Measurements from ENCODE around the gene GLIPR1L1. TPM values are rescaled to one million over a fixed set of nuclear protein-coding genes. Genes with fewer than 3 reads are reported as not detected.

GLIPR1L1 gene
- total RNA-seq, 1 donor from 2014 or later: not detected

DNA sequence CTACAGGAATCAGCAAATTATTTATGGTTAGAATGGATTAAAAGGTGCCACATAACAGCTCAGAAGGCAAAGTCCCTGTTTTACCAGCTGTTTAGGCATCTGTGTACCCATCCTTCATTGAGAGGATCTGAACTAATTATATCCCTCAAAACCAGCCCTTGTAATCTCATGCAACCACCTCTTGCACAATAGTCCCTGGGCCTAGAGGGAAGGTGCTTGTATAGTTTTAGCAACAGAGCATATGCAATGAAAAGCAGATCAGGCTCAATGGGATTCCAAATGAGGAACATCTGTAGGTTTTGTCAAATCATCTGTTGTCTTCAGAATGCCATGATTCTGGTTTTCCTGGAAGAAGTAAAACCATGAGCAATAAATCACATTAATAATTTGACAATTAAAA is 30.4 kb downstream of the GLIPR1L1 start:
- Mint-ChIP-seq H3K4me1 (ENCODE audit: low read depth) (peaks cover 21% of the 10 kb centered on the region), H3K36me3 (ENCODE audit: low read depth) (peaks cover 2% of the 10 kb centered on the region), H3K27ac (no peak overlapping the region), H3K4me3 (no peak overlapping the region), H3K27me3 (ENCODE audit: insufficient read depth) (no peaks in the 10 kb centered on the region), H3K9me3 (peaks cover 20% of the 10 kb centered on the region)
- DNase-seq (ENCODE audit: low spot score): no peak
- intact Hi-C loops (cut with micrococcal nuclease): no loop called here

DNA sequence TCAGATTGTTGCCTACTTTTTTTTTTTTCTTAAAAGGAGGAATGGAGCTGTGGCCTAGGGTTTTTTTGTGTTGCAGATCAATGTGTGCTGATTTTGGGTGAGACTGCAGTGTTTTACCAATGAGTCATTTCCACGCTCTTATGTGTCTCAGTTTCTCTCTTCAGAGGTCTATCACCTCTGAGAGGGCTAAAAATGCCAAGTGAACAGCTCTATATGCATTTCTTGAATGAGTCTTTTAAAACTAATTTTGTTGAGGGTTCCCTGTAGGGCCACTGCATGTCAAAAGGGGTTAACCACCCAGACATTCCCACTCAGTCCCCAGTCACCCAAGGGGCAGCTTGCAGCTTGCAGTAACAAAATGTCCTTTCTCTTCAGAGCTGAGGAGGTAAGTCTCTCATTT is 32.2 kb downstream of the GLIPR1L1 start:
- no peaks in the 10 kb centered on the region for H3K27me3 Mint-ChIP-seq (ENCODE audit: insufficient read depth)
- no peak overlapping the region for H3K4me3 Mint-ChIP-seq
- H3K4me1 Mint-ChIP-seq (ENCODE audit: low read depth): peaks cover 9% of the 10 kb centered on the region
- H3K36me3 Mint-ChIP-seq (ENCODE audit: low read depth): no peaks in the 10 kb centered on the region
- peaks cover 3% of the 10 kb centered on the region for H3K9me3 Mint-ChIP-seq
- no peak for DNase-seq (ENCODE audit: low spot score)
- H3K27ac Mint-ChIP-seq: no peak overlapping the region
- intact Hi-C loops (cut with micrococcal nuclease): no loop called here

DNA sequence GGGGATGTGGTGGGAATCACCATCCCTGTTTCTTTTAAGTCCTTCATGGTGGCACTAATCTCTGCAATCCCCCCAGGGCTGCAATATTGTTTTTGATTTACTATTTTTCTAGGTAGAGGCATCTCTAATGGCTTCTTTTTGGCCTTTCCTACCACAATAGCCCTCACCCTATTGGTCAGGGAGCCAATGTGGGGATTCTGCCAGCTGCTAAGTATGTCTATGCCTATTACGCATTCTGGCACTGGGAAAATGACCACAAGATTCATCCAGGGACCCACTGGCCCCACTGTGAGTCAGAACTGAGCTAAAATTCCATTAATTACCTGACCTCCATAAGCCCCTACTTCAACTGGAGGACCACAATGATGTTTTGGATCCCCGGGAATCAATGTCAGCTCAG is 40.5 kb downstream of the GLIPR1L1 start:
- Mint-ChIP-seq H3K4me1 (ENCODE audit: low read depth) (no peaks in the 10 kb centered on the region), H3K27me3 (ENCODE audit: insufficient read depth) (peaks cover 2% of the 10 kb centered on the region), H3K27ac (no peak overlapping the region), H3K9me3 (no peaks in the 10 kb centered on the region), H3K36me3 (ENCODE audit: low read depth) (no peaks in the 10 kb centered on the region), H3K4me3 (no peak overlapping the region)
- intact Hi-C loops (cut with micrococcal nuclease): no loop called here
- no peak for DNase-seq (ENCODE audit: low spot score)

DNA sequence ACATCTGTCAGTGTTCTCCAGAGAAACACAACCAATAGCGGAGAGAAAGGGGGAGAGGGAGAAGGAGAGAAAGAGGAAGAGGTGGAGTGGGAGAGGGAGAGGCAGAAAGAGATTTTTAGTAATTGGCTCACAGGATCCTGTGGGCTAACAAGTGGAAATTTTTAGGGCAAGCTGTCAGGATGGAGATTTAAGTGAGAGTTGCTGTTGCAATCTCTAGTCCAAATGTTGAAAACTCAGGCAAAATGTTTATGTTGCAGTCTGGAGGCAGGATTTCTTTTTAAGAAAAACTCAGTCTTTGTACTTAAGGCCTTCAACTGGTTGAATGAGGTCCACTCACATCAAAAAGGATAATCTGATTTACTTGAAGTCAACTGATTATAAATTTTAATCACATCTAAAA is 43.9 kb downstream of the GLIPR1L1 start:
- H3K4me3 Mint-ChIP-seq: no peak overlapping the region
- H3K9me3 Mint-ChIP-seq: no peaks in the 10 kb centered on the region
- peaks cover 5% of the 10 kb centered on the region for H3K27me3 Mint-ChIP-seq (ENCODE audit: insufficient read depth)
- H3K4me1 Mint-ChIP-seq (ENCODE audit: low read depth): no peaks in the 10 kb centered on the region
- no peak for DNase-seq (ENCODE audit: low spot score)
- intact Hi-C loops (cut with micrococcal nuclease): no loop called here
- H3K27ac Mint-ChIP-seq: no peak overlapping the region
- no peaks in the 10 kb centered on the region for H3K36me3 Mint-ChIP-seq (ENCODE audit: low read depth)

DNA sequence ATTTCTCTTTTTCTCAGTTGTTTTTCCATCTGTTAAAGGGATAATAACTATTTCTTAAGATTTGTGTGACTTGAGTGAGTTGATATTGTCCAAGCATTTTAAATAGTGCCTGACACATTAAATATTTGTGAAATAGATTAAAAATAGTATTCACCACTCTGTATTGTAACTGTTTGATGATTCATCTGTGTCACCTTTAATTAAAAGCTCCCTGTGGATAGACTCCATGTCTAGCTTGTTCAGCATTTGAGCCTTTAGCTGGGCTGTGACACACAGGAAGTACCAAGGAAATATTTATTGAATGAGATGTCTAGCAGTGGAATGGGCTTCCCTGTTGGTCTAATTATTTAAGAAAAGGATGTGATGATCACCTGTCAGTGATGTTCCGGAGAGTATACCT is 54.6 kb downstream of the GLIPR1L1 start:
- no peak overlapping the region for H3K27ac Mint-ChIP-seq
- peaks cover 2% of the 10 kb centered on the region for H3K27me3 Mint-ChIP-seq (ENCODE audit: insufficient read depth)
- no peaks in the 10 kb centered on the region for H3K36me3 Mint-ChIP-seq (ENCODE audit: low read depth)
- H3K4me3 Mint-ChIP-seq: no peak overlapping the region
- peaks cover 34% of the 10 kb centered on the region for H3K4me1 Mint-ChIP-seq (ENCODE audit: low read depth)
- no peaks in the 10 kb centered on the region for H3K9me3 Mint-ChIP-seq
- DNase-seq (ENCODE audit: low spot score): no peak
- intact Hi-C loops (cut with micrococcal nuclease): no loop called here

DNA sequence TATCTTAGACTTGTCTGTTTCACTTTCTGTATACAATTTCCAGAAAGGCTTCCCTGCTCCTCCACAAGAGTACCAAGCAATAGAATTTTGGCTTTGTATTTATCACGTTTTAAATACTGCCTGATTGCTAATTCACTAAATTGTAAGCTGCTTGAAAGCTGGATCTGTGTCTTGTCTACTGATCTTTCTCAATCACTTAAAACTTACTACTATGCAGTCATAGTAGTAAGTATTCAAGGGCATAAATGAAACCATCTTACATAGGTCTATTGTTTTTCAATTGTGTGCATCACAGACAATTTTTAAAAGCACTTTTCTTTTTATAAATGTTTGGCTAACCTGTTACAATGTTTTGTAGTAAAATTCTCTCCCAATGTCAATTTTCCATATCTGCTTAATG is 55.2 kb downstream of the GLIPR1L1 start:
- intact Hi-C loops (cut with micrococcal nuclease): loop anchor here (2.0 kb wide), 7 partner anchors 43 to 959 kb away; partner anchors contain the start of genes BBS10, GLIPR1L1, NAP1L1 and PHLDA1
- no peak for DNase-seq (ENCODE audit: low spot score)
- peaks cover 5% of the 10 kb centered on the region for H3K27me3 Mint-ChIP-seq (ENCODE audit: insufficient read depth)
- H3K9me3 Mint-ChIP-seq: no peaks in the 10 kb centered on the region
- peak overlapping the region; percentile 86 for H3K4me3 Mint-ChIP-seq
- peak overlapping the region; percentile 8 for H3K27ac Mint-ChIP-seq
- H3K36me3 Mint-ChIP-seq (ENCODE audit: low read depth): no peaks in the 10 kb centered on the region
- H3K4me1 Mint-ChIP-seq (ENCODE audit: low read depth): peaks cover 34% of the 10 kb centered on the region

DNA sequence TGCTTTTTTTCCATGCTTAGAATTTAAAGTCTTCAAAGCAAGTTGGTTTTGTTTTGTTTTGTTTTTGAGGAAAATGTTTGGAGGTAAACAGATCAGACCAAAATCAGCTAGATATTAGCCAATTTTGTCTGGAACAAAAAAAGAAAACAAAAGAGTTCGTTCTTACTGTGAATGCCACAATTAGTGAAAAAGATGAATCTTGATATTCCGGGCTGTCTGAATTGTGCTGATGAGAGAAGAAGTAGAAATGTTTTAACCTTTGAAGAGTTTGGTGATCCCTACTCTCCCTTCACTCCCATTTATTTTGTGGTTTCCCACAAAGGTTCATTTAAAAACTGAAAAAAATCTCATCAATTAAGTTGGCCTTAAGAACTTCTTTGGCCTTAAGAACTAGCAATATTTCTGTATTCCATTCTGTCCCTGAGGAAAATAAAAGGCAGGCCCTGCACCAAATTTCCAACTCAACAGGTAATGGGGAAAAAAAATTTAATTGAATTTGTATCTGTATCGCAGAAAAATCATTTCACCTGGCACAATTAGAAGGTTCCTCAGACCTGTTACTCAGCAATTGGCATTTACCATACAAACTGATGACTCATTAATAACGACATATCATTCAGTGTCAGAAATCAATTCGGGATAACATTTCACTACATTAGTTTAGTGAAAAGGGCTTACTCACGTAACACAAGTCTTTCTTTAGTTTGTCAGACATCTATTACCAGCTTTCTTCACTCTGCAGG is 55.9 kb downstream of the GLIPR1L1 start:
- Mint-ChIP-seq H3K27ac (peak overlapping the region; percentile 79), H3K36me3 (ENCODE audit: low read depth) (no peaks in the 10 kb centered on the region), H3K4me3 (peak overlapping the region; percentile 86), H3K9me3 (no peaks in the 10 kb centered on the region), H3K4me1 (ENCODE audit: low read depth) (peaks cover 34% of the 10 kb centered on the region), H3K27me3 (ENCODE audit: insufficient read depth) (peaks cover 5% of the 10 kb centered on the region)
- no peak for DNase-seq (ENCODE audit: low spot score)
- intact Hi-C loops (cut with micrococcal nuclease): loop anchor here (2.0 kb wide), 7 partner anchors 44 to 958 kb away; partner anchors contain the start of genes BBS10, GLIPR1L1, NAP1L1 and PHLDA1

DNA sequence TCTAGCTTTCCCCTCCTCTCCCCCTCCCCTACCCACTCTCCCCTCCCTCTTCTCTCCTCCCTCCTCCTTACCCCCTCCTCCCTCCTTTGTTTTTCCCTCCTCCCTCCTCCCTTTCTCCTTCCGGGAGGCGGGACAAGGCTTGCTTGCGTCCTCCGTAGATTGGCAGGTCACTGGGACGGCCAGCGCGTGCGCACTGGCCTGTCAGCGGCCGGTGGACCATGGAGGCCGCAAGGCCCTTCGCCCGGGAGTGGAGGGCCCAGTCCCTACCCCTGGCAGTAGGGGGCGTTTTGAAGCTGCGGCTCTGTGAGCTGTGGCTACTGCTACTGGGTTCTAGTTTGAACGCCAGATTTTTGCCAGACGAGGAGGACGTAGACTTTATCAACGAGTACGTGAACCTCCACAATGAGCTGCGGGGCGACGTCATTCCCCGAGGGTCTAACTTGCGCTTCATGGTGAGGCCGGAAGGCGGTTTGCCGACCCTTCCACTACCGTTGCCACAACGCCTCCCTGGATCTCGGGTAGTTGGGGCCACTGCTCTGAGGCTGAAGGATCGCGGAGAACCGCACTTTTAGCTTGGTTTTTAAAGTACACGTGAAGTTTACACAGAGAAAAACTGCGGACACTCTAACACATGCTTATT is 56.5 kb downstream of the GLIPR1L1 start, which contains the start of gene GLIPR1L2:
Gene GLIPR1L2, plus strand, starts transcription at position 191 of the 640 bp plus-strand sequence. Its CDS starts 28 bp downstream, at position 219.
- Mint-ChIP-seq H3K36me3 (ENCODE audit: low read depth) (no peaks in the 10 kb centered on the region), H3K4me3 (peak within 1 kb of the TSS; percentile 86), H3K27me3 (ENCODE audit: insufficient read depth) (peaks cover 5% of the 10 kb centered on the region), H3K4me1 (ENCODE audit: low read depth) (peaks cover 39% of the 10 kb centered on the region), H3K27ac (peak within 1 kb of the TSS; percentile 79), H3K9me3 (no peaks in the 10 kb centered on the region)
- DNase-seq (ENCODE audit: low spot score): peak; percentile 82
- intact Hi-C loops (cut with micrococcal nuclease): loop anchor here (1.0 to 2.0 kb wide), 9 partner anchors 44 to 958 kb away; partner anchors contain the start of genes BBS10, GLIPR1, GLIPR1L1 and KRR1

DNA sequence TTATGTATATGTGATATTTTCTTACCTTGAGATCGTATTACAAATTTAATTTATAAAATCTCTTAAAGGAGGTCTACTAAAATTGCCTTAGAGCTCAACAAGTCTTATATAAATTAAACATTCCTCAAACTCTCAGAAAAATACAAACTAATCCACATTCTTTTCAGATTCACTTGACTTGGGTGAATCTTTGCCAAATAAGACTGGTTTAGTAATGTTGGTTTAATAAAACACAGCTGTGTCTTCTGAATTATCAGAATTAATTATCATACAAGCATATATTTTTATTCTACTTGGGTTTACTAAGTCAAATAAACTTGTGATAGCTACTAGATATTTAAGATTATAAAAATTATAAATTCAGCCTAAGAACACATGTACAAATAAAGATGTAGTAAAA is 69.8 kb downstream of the GLIPR1L1 start:
- intact Hi-C loops (cut with micrococcal nuclease): no loop called here
- H3K36me3 Mint-ChIP-seq (ENCODE audit: low read depth): no peaks in the 10 kb centered on the region
- H3K9me3 Mint-ChIP-seq: no peaks in the 10 kb centered on the region
- no peak for DNase-seq (ENCODE audit: low spot score)
- no peaks in the 10 kb centered on the region for H3K4me1 Mint-ChIP-seq (ENCODE audit: low read depth)
- H3K27me3 Mint-ChIP-seq (ENCODE audit: insufficient read depth): peaks cover 5% of the 10 kb centered on the region
- no peak overlapping the region for H3K27ac Mint-ChIP-seq
- H3K4me3 Mint-ChIP-seq: no peak overlapping the region

DNA sequence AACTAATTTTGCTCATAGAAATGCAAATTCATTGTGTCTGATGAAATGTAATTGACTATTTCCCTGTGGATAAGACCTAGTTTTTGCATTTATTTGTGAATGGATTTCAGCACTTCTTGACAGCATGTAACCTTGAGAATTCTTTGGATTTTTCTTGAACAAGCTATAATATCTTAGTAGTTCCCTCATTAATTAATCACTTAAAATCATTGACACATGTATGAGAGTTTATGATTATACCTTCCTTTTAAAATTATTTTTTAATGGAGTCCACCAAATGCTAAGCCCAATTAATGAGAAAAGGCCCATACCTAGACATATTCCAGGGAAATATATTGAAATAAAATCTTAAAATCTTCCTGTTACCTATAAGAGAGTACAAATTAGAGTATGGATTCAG is 73.2 kb downstream of the GLIPR1L1 start:
- Mint-ChIP-seq H3K4me1 (ENCODE audit: low read depth) (no peaks in the 10 kb centered on the region), H3K27me3 (ENCODE audit: insufficient read depth) (peaks cover 3% of the 10 kb centered on the region), H3K9me3 (no peaks in the 10 kb centered on the region), H3K27ac (no peak overlapping the region), H3K36me3 (ENCODE audit: low read depth) (no peaks in the 10 kb centered on the region), H3K4me3 (no peak overlapping the region)
- intact Hi-C loops (cut with micrococcal nuclease): no loop called here
- DNase-seq (ENCODE audit: low spot score): no peak

DNA sequence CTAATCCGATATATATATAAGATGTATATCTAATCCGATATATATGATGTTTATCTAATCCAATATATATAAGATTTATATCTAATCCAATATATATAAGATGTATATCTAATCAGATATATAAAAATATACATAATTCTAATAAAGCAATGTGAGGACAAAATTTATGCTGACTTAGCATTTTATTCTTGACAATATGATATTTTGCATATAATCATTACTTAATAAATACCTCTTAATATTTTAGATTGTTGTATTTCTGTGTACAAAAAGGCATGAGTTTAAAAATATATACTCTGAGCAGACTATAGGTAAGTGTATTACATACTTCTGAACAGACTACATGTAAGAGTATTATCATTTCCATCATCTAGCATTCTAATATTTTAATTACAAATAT is 75.4 kb downstream of the GLIPR1L1 start:
- Mint-ChIP-seq H3K4me1 (ENCODE audit: low read depth) (no peaks in the 10 kb centered on the region), H3K27me3 (ENCODE audit: insufficient read depth) (no peaks in the 10 kb centered on the region), H3K36me3 (ENCODE audit: low read depth) (no peaks in the 10 kb centered on the region), H3K4me3 (no peak overlapping the region), H3K27ac (no peak overlapping the region), H3K9me3 (no peaks in the 10 kb centered on the region)
- intact Hi-C loops (cut with micrococcal nuclease): no loop called here
- DNase-seq (ENCODE audit: low spot score): no peak

DNA sequence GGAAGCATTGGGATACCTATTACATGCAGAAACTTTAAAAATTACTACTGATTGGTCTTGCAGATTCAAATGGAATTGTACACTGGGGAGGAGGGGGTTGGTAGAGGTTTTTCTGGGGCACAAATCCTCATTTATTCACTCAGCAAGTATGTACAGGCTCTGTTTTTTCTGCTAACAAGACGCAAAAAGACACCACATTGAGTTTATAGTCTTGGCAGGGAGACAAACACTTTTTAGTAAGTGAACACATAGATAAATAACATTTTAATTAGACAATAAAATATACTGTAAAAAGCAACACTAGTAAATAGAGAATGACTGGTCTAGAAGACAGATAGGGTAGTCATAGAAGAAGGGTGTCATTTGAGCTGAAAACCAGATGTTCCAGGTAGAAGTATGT is 80.2 kb downstream of the GLIPR1L1 start:
- H3K27ac Mint-ChIP-seq: no peak overlapping the region
- intact Hi-C loops (cut with micrococcal nuclease): no loop called here
- no peaks in the 10 kb centered on the region for H3K9me3 Mint-ChIP-seq
- peaks cover 4% of the 10 kb centered on the region for H3K27me3 Mint-ChIP-seq (ENCODE audit: insufficient read depth)
- H3K36me3 Mint-ChIP-seq (ENCODE audit: low read depth): no peaks in the 10 kb centered on the region
- no peak for DNase-seq (ENCODE audit: low spot score)
- no peak overlapping the region for H3K4me3 Mint-ChIP-seq
- no peaks in the 10 kb centered on the region for H3K4me1 Mint-ChIP-seq (ENCODE audit: low read depth)

DNA sequence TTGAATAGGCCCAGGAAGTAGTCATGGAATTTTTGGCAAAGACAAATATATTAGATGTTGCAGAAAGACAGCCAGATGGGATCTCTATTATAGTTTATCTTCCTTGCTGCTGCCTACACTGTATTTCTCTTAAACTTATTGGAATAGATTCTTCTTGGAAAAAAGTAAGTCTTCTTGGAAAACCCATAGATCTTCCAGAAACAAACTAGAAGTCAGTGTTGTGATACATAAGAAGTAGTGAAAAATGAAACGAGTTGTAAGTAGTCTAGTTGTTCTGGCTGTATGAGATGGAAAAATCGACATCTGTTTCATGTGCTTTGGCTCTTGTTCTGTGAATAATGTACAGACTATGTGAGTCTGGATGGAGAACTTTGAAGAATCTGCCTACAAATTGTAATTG is 85.4 kb downstream of the GLIPR1L1 start:
- Mint-ChIP-seq H3K4me3 (no peak overlapping the region), H3K9me3 (peaks cover 6% of the 10 kb centered on the region), H3K36me3 (ENCODE audit: low read depth) (peaks cover 2% of the 10 kb centered on the region), H3K4me1 (ENCODE audit: low read depth) (no peaks in the 10 kb centered on the region), H3K27me3 (ENCODE audit: insufficient read depth) (peaks cover 4% of the 10 kb centered on the region), H3K27ac (no peak overlapping the region)
- intact Hi-C loops (cut with micrococcal nuclease): no loop called here
- DNase-seq (ENCODE audit: low spot score): no peak

Data from activated T-helper 1 cell treated with anti-CD3 and anti-CD28 coated beads, Interleukin-12 subunit alpha, Interleukin-12 subunit beta, Interleukin-2, Interleukin-4 antibody, amounts not matched to agents 30 ng/mL and 10 ng/mL and 1 ng/mL, durations not matched to agents 14 hours and 24 hours and 36 hours (primary cell).